NCI-H510A treated with DMSO at 0.1 percent for 48 hours (cell line): ENCODE measurements around the gene C3AR1.
A peak's percentile ranks its signal among the peaks of the same experiment; 100 is the strongest.
"Not testable (repeated sequence)": the region's sequence is repeated elsewhere in the genome, so short reads cannot be mapped to it uniquely, and the experiment has no call there.

Source experiments
- DNase-seq: peaks from one replicate; lab custom pipeline; 2025; lab: John Stamatoyannopoulos, UW

Gene C3AR1

GRCh38 chr12:8028267-8028666, 37.9 kb downstream of the C3AR1 start:
- DNase-seq: no peak

- no peak for DNase-seq
These were observed 38.3 kb downstream of the C3AR1 start for GRCh38 chr12:8027856-8028255.

GRCh38 chr12:8026291-8026900, 39.8 kb downstream of the C3AR1 start:
- DNase-seq: peak; percentile 85

DNA sequence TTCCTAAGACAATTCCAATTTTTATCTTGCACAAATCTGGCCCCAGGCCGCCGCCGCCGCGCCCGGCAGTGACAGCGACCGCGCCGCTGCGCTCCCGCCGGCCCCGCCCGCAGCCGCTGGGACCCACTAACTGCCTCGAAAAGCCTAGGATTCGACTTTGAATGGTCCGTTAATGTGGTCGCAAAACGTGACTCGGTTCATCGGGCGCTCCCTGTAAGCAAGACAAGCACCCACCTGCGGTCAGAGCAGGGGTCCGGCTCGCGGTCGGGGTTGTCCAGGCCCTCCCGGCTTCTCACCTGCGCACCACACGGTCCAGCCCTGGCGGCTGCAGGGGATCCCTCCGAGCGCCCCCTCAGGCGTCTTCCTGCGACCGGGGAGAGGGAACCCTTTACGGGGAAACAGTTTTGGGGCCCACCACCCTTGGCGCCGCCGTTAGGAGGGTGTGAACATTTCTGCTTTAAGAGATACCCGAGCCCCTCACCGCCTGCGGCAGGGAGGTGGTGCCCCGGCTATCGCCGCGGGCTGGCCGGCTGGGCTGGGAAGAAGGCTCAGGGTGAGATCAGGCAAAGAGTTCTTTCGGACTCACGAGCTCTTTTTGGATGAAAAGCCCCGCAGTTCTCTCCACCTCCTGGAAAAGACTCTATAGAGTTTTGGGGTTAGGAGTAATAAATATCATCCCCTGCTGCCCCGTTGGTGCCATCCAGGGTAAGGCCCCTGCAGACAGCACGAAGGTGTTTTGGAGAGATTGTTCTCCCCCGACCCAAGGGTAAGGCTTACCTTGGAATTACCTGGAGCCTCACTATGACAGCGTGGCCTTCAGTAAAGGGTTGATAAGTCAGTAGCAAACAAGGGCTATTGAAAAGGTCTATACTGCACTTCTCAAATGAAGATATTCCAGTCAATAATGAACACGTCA, 47.2 kb downstream of the C3AR1 start:
- DNase-seq: no peak

GRCh38 chr12:8018213-8018612, 47.9 kb downstream of the C3AR1 start:
- not testable (repeated sequence) for DNase-seq

DNA sequence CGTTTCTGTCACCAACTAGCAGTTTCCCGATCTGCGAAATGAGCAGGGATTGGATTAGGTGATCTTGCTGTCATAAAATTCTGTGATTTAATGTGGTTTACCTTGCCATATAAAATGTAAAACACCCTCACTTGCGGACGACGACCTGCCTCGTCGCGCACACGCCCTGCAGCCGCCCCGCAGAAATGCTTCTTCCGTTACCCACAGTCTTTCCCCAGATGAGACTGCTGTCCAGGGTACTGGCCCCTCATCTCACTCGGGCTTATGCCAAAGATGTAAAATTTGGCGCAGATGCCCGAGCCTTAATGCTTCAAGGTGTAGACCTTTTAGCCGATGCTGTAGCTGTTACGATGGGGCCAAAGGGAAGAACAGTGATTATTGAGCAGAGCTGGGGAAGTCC, 51.3 kb downstream of the C3AR1 start:
- DNase-seq: no peak

DNA sequence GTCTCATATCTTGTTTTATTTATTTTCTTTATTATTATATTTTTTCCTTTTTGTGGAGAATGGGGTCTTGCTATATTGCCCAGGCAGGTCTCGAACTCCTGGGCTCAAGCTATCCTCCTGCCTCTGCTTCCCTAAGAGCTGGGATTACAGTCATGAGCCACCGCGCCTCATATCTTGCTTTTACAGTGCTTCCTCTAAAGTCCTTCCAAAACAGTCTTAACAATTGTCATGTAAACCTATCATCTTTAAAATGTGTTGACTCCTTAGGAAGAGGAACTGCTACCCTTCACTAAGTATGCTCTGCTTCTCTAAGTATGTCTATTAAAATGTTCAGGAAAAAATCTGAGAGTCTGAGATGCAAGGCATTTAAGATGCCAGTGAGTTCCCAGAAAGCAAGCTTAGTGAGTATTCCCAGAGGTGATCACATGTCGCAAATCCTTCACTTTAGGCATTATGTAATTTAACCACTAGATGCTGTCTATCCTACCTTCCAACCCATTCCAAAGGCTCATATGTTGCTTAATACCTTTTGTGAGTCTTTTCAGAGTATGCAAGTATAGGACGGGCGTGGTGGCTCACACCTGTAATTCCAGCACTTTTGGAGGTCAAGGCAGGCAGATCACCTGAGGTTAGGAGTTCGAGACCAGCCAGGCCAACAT, 53.4 kb downstream of the C3AR1 start:
- no peak for DNase-seq

GRCh38 chr12:8011331-8011730, 54.8 kb downstream of the C3AR1 start:
- DNase-seq: no peak
